ENCODE measurements around the gene DDRGK1. TPM values are rescaled to one million over a fixed set of nuclear protein-coding genes. Genes with fewer than 3 reads are reported as not detected.

Gene DDRGK1
- total RNA-seq, 1 donor from 2014 or later = 59.3 TPM

- DNase-seq = no peak
- peaks cover 18% of the 10 kb centered on the region for H3K27me3 Mint-ChIP-seq (ENCODE audit: unreplicated experiment)
These were observed 35.6 kb upstream of the DDRGK1 start for GRCh38 chr20:3239867-3240775.

GRCh38 chr20:3239026-3239866 lies 34.8 kb upstream of the DDRGK1 start, which contains the start of gene SLC4A11:
Gene SLC4A11 (minus strand): TSS chr20:3239190. CDS start chr20:3239137, 53 bp downstream.
- H3K4me3 Mint-ChIP-seq (ENCODE audit: unreplicated experiment) = peak within 1 kb of the TSS; percentile 88
- no peak within 1 kb of the TSS for H3K27ac Mint-ChIP-seq (ENCODE audit: unreplicated experiment)
- peaks cover 9% of the 10 kb centered on the region for H3K9me3 Mint-ChIP-seq (ENCODE audit: unreplicated experiment)
- TF ChIP-seq CTCF (IDR thresholded peaks at IDR 0.05; ENCODE audit: partially characterized antibody, unreplicated experiment) = no peak
- peaks cover 18% of the 10 kb centered on the region for H3K4me1 Mint-ChIP-seq (ENCODE audit: low read depth, unreplicated experiment)
- DNase-seq = peak; percentile 66
- H3K27me3 Mint-ChIP-seq (ENCODE audit: unreplicated experiment) = peaks cover 18% of the 10 kb centered on the region
- H3K36me3 Mint-ChIP-seq (ENCODE audit: unreplicated experiment) = no peaks in the 10 kb centered on the region

More at GRCh38 chr20:3239867-3240775, 35.6 kb upstream of the DDRGK1 start:
- Mint-ChIP-seq H3K4me3 (ENCODE audit: unreplicated experiment) (peak overlapping the region; percentile 88), H3K4me1 (ENCODE audit: low read depth, unreplicated experiment) (peaks cover 16% of the 10 kb centered on the region), H3K36me3 (ENCODE audit: unreplicated experiment) (no peaks in the 10 kb centered on the region), H3K27ac (ENCODE audit: unreplicated experiment) (no peak overlapping the region), H3K9me3 (ENCODE audit: unreplicated experiment) (peaks cover 8% of the 10 kb centered on the region)
- TF ChIP-seq CTCF (IDR thresholded peaks at IDR 0.05; ENCODE audit: partially characterized antibody, unreplicated experiment) = no peak

GRCh38 chr20:3238616-3239025 lies 34.1 kb upstream of the DDRGK1 start:
- peaks cover 9% of the 10 kb centered on the region for H3K9me3 Mint-ChIP-seq (ENCODE audit: unreplicated experiment)
- H3K4me1 Mint-ChIP-seq (ENCODE audit: low read depth, unreplicated experiment) = peaks cover 18% of the 10 kb centered on the region
- DNase-seq = peak; percentile 52
- H3K27me3 Mint-ChIP-seq (ENCODE audit: unreplicated experiment) = peaks cover 18% of the 10 kb centered on the region
- TF ChIP-seq CTCF (IDR thresholded peaks at IDR 0.05; ENCODE audit: partially characterized antibody, unreplicated experiment) = no peak
- H3K36me3 Mint-ChIP-seq (ENCODE audit: unreplicated experiment) = no peaks in the 10 kb centered on the region
- H3K27ac Mint-ChIP-seq (ENCODE audit: unreplicated experiment) = no peak overlapping the region
- peak overlapping the region; percentile 74 for H3K4me3 Mint-ChIP-seq (ENCODE audit: unreplicated experiment)

GRCh38 chr20:3237958-3238615 lies 33.6 kb upstream of the DDRGK1 start:
- peaks cover 9% of the 10 kb centered on the region for H3K9me3 Mint-ChIP-seq (ENCODE audit: unreplicated experiment)
- peaks cover 18% of the 10 kb centered on the region for H3K4me1 Mint-ChIP-seq (ENCODE audit: low read depth, unreplicated experiment)
- H3K4me3 Mint-ChIP-seq (ENCODE audit: unreplicated experiment) = peak overlapping the region; percentile 74
- H3K27ac Mint-ChIP-seq (ENCODE audit: unreplicated experiment) = no peak overlapping the region
- H3K36me3 Mint-ChIP-seq (ENCODE audit: unreplicated experiment) = no peaks in the 10 kb centered on the region
- peaks cover 18% of the 10 kb centered on the region for H3K27me3 Mint-ChIP-seq (ENCODE audit: unreplicated experiment)
- DNase-seq = peak; percentile 39
- peak; percentile 19 for TF ChIP-seq CTCF (IDR thresholded peaks at IDR 0.05; ENCODE audit: partially characterized antibody, unreplicated experiment)
